ENCODE measurements around the gene MEIOC.

GRCh38 chr17:44610871-44611270, 45.4 kb upstream of the MEIOC start:
- TF ChIP-seq RCOR1 (IDR thresholded peaks at IDR 0.05; ENCODE audit: insufficient replicate concordance, low read length) (no peak), CTCF (conservative IDR thresholded peaks at IDR 0.05; ENCODE audit: low read depth, low read length) (no peak), POLR2A (IDR thresholded peaks at IDR 0.05; ENCODE audit: low read depth, low read length) (no peak), USF2 (IDR thresholded peaks at IDR 0.05; ENCODE audit: low read depth, low read length) (no peak), RAD21 (IDR thresholded peaks at IDR 0.05; ENCODE audit: low read length) (no peak), MAZ (IDR thresholded peaks at IDR 0.05; ENCODE audit: borderline replicate concordance, low read depth, low read length) (no peak)

Measured in IMR-90 (cell line).